Activated CD4-positive, alpha-beta memory T cell treated with anti-CD3 and anti-CD28 coated beads for 36 hours (primary cell): ENCODE results near the gene RASSF9. TPM values are rescaled to one million over a fixed set of nuclear protein-coding genes. Genes with fewer than 3 reads are reported as not detected.

Experiments used
- CTCF ChIA-PET: fragments of 350-600 bp; sonication (Branson Sonifier 250); formaldehyde crosslinking; loops from one replicate; lab custom pipeline; 2021; ENCODE audit warnings: antibody characterized with exemption, inconsistent platforms; lab: Charles Lee
- POLR2A ChIA-PET: fragments of 350-600 bp; sonication (Branson Sonifier 250); formaldehyde crosslinking; loops from one replicate; lab custom pipeline; 2021; ENCODE audit warnings: antibody characterized with exemption; lab: Charles Lee
- DNase-seq: peaks from one replicate; pipeline ENCODE4 v3.0.0-alpha.2; 2020
- H3K27ac Mint-ChIP-seq: one replicate; pipeline ENCODE4 v1.8.0; 2021; ENCODE audit warnings: mixed read lengths
- H3K27me3 Mint-ChIP-seq: one replicate; pipeline ENCODE4 v1.8.0; 2021; ENCODE audit warnings: mixed read lengths
- H3K36me3 Mint-ChIP-seq: one replicate; pipeline ENCODE4 v1.8.0; 2021; ENCODE audit warnings: mixed read lengths
- H3K4me1 Mint-ChIP-seq: one replicate; pipeline ENCODE4 v1.8.0; 2021; ENCODE audit warnings: low read depth, mixed read lengths
- H3K4me3 Mint-ChIP-seq: one replicate; pipeline ENCODE4 v1.8.0; 2021; ENCODE audit warnings: mild to moderate bottlenecking, mixed read lengths
- H3K9me3 Mint-ChIP-seq: one replicate; pipeline ENCODE4 v1.8.0; 2021; ENCODE audit warnings: mixed read lengths
- intact Hi-C: fragments of 100-400 bp; cut with micrococcal nuclease; formaldehyde crosslinking; loops from one replicate; pipeline ENCODE4 v1.15.1; 2023
- total RNA-seq, 2 experiments: library from RNA; stranded (reverse); gene quantifications; one replicate each; pipeline ENCODE4 v1.2.3, GENCODE V29; 2021

Gene RASSF9
- total RNA-seq, 2 experiments from 2014 or later = not detected

DNA sequence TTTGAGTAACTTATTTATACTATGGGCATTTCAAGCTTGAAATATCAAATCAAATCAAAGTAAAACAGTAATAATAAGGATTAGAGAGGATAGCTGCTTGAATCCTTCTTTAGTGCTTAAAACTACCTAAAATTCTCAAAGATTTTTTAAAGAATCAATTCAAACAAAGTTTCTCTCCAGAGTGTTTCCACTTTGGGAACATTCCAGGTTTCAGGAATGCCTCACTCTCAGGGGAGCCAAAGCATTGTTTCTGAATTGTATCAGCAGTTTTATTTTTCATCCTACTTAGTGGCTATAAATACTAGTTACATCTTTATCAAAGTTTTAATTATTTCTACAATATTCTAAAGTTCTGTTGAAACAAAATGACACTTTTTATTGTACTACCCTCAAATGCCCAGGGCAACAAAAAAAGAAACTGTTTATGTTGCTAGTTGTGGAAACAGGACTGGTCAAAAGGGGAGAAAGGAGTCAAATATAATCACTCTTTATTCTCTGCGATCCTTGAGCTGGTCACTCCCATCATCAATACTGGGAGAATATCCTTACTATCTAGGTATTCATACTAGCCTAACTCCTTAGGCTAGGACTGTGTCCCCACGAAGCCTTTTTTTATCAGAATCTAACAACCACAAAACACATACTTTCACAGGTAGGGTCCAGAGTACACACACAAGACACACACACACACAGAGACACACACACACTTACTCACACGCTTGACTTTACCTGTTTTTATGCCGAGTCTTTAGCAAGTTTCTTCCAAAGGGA is 598 bp downstream of the RASSF9 start:
- H3K36me3 Mint-ChIP-seq = no peaks in the 10 kb centered on the region
- no peak overlapping the region for H3K27ac Mint-ChIP-seq
- no peak overlapping the region for H3K4me3 Mint-ChIP-seq
- H3K4me1 Mint-ChIP-seq = no peaks in the 10 kb centered on the region
- intact Hi-C loops = no loop called here
- POLR2A ChIA-PET = no interaction called here
- no peak for DNase-seq
- H3K9me3 Mint-ChIP-seq = no peaks in the 10 kb centered on the region
- peaks cover 2% of the 10 kb centered on the region for H3K27me3 Mint-ChIP-seq
- CTCF ChIA-PET = no interaction called here

- POLR2A ChIA-PET = no interaction called here
- no peak overlapping the region for H3K4me3 Mint-ChIP-seq
- no peak for DNase-seq
- no peaks in the 10 kb centered on the region for H3K9me3 Mint-ChIP-seq
- CTCF ChIA-PET = no interaction called here
- intact Hi-C loops = no loop called here
- no peaks in the 10 kb centered on the region for H3K4me1 Mint-ChIP-seq
- H3K27me3 Mint-ChIP-seq = peaks cover 2% of the 10 kb centered on the region
- no peaks in the 10 kb centered on the region for H3K36me3 Mint-ChIP-seq
- no peak overlapping the region for H3K27ac Mint-ChIP-seq
These were observed 1.8 kb downstream of the RASSF9 start for GRCh38 chr12:85834378-85834777.

GRCh38 chr12:85833579-85833978 is 2.6 kb downstream of the RASSF9 start:
- DNase-seq = no peak
- no peaks in the 10 kb centered on the region for H3K9me3 Mint-ChIP-seq
- CTCF ChIA-PET = no interaction called here
- H3K4me3 Mint-ChIP-seq = no peak overlapping the region
- POLR2A ChIA-PET = no interaction called here
- H3K36me3 Mint-ChIP-seq = no peaks in the 10 kb centered on the region
- H3K27ac Mint-ChIP-seq = no peak overlapping the region
- no peaks in the 10 kb centered on the region for H3K4me1 Mint-ChIP-seq
- intact Hi-C loops = no loop called here
- H3K27me3 Mint-ChIP-seq = peaks cover 2% of the 10 kb centered on the region

- no peak for DNase-seq
- no peak overlapping the region for H3K4me3 Mint-ChIP-seq
- H3K36me3 Mint-ChIP-seq = no peaks in the 10 kb centered on the region
- no peaks in the 10 kb centered on the region for H3K4me1 Mint-ChIP-seq
- H3K27me3 Mint-ChIP-seq = no peaks in the 10 kb centered on the region
- ChIA-PET CTCF (no interaction called here), POLR2A (no interaction called here)
- H3K9me3 Mint-ChIP-seq = no peaks in the 10 kb centered on the region
- intact Hi-C loops = no loop called here
- no peak overlapping the region for H3K27ac Mint-ChIP-seq
These were observed 4.8 kb downstream of the RASSF9 start for GRCh38 chr12:85831327-85831990.

- Mint-ChIP-seq H3K9me3 (no peaks in the 10 kb centered on the region), H3K4me3 (no peak overlapping the region), H3K27ac (no peak overlapping the region), H3K4me1 (no peaks in the 10 kb centered on the region), H3K36me3 (no peaks in the 10 kb centered on the region), H3K27me3 (no peaks in the 10 kb centered on the region)
- intact Hi-C loops = no loop called here
- DNase-seq = no peak
- ChIA-PET CTCF (no interaction called here), POLR2A (no interaction called here)
These were observed 6.8 kb downstream of the RASSF9 start for GRCh38 chr12:85829391-85829790.

DNA sequence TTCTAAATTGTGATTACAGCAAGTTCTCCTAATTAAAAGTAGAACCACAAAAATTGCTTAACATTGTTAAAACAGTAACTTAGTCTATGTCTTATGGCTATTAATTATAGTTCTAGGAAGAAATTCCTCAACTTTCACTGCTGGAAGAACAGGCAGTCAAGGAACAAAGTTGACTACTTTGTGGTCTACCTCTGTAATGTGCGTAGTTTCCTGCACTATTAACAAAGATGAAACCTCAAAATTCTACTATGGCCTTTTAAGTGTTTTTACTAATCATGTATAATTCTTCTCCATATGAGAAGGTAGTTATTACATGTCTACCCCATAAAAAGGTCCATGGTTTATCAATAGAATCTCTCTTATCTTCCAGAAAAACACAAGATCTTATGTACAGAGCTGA is 7.6 kb downstream of the RASSF9 start:
- intact Hi-C loops = no loop called here
- no peaks in the 10 kb centered on the region for H3K27me3 Mint-ChIP-seq
- no peaks in the 10 kb centered on the region for H3K4me1 Mint-ChIP-seq
- DNase-seq = no peak
- no peak overlapping the region for H3K4me3 Mint-ChIP-seq
- no peaks in the 10 kb centered on the region for H3K36me3 Mint-ChIP-seq
- ChIA-PET POLR2A (no interaction called here), CTCF (no interaction called here)
- H3K9me3 Mint-ChIP-seq = no peaks in the 10 kb centered on the region
- no peak overlapping the region for H3K27ac Mint-ChIP-seq

- Mint-ChIP-seq H3K27ac (no peak overlapping the region), H3K36me3 (no peaks in the 10 kb centered on the region), H3K27me3 (no peaks in the 10 kb centered on the region), H3K4me1 (no peaks in the 10 kb centered on the region), H3K4me3 (no peak overlapping the region), H3K9me3 (peaks cover 6% of the 10 kb centered on the region)
- intact Hi-C loops = no loop called here
- ChIA-PET POLR2A (no interaction called here), CTCF (no interaction called here)
- DNase-seq = no peak
These were observed 10.5 kb downstream of the RASSF9 start for GRCh38 chr12:85825746-85826145.

DNA sequence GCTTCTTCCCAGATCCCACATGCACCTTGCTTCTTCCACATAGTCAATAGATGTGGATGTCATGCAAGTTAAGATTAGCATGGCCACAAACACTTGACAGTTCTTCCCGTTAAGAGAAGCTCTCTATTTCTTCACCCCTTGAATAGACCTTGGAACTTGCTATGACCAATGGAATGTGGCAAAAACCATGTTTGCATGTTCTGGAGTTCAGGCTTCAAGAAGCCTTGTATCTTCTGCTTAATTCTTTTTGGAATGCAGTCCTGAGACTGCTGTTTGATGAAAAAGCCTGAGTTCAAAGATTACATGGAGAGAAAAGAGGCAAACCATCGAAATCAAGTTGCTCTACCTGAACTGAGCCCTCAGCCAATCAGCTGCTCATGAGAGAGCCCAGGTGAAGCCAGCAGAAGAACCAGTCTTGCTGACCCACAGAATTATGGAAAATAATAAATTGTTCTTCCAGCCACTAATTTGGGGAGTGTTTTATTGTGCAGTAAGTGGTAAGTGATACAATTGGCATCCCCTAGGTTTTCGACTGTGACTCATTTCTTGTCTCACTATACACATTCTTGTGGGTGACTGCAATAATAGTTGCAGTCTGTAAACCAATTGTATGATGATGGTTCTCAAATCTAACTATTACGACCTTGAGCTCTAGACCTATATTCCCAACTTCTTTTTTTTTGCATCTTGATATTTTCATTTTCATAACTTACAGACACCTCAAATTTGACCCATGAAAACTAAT is 12.6 kb downstream of the RASSF9 start:
- ChIA-PET POLR2A (no interaction called here), CTCF (no interaction called here)

DNA sequence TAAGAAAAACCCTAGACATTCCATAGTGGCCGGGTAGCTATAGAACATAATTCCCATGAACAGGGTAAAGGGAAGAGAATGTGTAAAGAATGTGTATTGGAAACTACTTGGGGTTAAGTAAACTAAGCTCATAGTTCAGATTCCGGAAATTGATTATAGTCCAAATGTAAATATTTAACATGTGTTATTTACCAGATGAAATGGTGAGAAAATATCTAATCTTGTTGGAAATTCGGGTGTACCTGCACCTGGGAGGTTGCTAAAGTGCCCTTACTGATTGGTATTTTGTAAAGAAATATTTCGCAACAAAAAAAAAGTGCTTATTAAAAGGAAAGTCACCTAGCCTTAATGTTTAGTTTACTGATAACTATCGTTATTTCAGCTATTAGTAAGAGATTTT is 14.4 kb downstream of the RASSF9 start:
- POLR2A ChIA-PET = no interaction called here
- Mint-ChIP-seq H3K4me3 (no peak overlapping the region), H3K36me3 (no peaks in the 10 kb centered on the region), H3K27ac (no peak overlapping the region), H3K4me1 (no peaks in the 10 kb centered on the region), H3K27me3 (no peaks in the 10 kb centered on the region), H3K9me3 (peaks cover 6% of the 10 kb centered on the region)
- no peak for DNase-seq
- CTCF ChIA-PET = no interaction called here
- intact Hi-C loops = no loop called here

More for the DNA sequence above, 12.6 kb downstream of the RASSF9 start:
- intact Hi-C loops = no loop called here
- Mint-ChIP-seq H3K27me3 (no peaks in the 10 kb centered on the region), H3K9me3 (peaks cover 6% of the 10 kb centered on the region), H3K36me3 (no peaks in the 10 kb centered on the region), H3K4me3 (no peak overlapping the region), H3K4me1 (no peaks in the 10 kb centered on the region), H3K27ac (no peak overlapping the region)
- DNase-seq = no peak

DNA sequence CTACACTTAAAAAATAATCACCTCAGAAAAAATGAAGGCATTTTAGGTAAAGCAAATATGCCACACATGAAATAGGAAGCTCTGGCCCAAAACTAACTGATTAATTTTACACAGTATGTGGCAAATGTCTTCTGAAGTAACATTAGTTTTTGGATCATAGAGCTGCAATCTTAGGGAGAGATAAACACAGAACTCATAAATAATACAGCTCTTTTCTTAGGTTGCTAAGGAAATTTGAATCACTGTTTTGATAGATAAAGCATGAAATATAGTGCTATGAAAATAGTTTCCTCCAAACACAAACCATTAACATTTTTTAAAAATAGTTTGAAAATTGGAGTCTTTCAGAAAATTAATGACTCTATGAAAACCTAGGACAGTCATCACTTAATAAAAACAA is 15.0 kb downstream of the RASSF9 start:
- intact Hi-C loops = no loop called here
- Mint-ChIP-seq H3K27ac (no peak overlapping the region), H3K9me3 (peaks cover 6% of the 10 kb centered on the region), H3K36me3 (no peaks in the 10 kb centered on the region), H3K4me3 (no peak overlapping the region), H3K27me3 (no peaks in the 10 kb centered on the region), H3K4me1 (no peaks in the 10 kb centered on the region)
- DNase-seq = no peak
- CTCF ChIA-PET = no interaction called here
- POLR2A ChIA-PET = no interaction called here

DNA sequence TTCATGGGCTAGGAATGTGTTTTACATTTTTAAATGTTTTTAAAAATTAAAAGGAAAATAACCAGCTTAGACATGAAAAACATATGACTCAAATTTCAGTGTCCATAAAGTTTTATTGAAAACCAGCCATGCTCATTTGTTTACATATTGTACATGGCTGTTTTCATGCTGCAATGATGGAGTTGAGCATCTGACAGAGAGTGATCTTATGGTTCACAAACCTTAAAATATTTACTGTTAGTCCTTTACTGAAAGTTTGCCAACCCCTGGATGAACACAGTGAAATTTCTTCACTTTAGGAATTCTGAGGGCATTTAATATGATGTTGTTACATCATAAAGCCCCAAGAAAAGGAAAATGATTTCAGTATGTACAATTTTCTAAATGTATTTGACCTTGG is 16.1 kb downstream of the RASSF9 start:
- Mint-ChIP-seq H3K4me1 (no peaks in the 10 kb centered on the region), H3K36me3 (no peaks in the 10 kb centered on the region), H3K27ac (no peak overlapping the region), H3K27me3 (no peaks in the 10 kb centered on the region), H3K4me3 (no peak overlapping the region), H3K9me3 (peaks cover 6% of the 10 kb centered on the region)
- DNase-seq = no peak
- CTCF ChIA-PET = no interaction called here
- intact Hi-C loops = no loop called here
- POLR2A ChIA-PET = no interaction called here

DNA sequence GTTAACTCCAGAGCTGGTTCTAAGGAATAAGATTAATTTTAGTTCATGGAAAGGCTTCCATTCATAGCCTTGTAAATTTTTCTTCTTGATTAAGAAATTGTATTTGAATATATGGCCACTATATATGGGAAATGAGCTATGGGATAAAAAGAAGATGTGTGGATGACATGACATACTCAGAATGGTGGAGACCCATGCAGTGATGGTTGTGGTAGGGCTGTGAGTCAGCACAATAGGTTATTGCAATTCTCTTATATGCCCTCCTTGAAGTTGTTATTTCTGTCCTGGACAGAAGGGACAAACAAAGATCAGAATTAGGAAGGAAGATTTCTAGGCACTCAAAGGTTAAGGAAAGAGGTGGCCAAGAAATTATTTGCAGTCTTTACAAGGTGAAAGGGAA is 21.5 kb downstream of the RASSF9 start:
- no peak overlapping the region for H3K4me3 Mint-ChIP-seq
- ChIA-PET POLR2A (no interaction called here), CTCF (no interaction called here)
- no peak overlapping the region for H3K27ac Mint-ChIP-seq
- DNase-seq = no peak
- H3K9me3 Mint-ChIP-seq = peaks cover 2% of the 10 kb centered on the region
- H3K27me3 Mint-ChIP-seq = no peaks in the 10 kb centered on the region
- intact Hi-C loops = no loop called here
- H3K4me1 Mint-ChIP-seq = no peaks in the 10 kb centered on the region
- no peaks in the 10 kb centered on the region for H3K36me3 Mint-ChIP-seq
